ENCODE measurements around the gene SPIRE1.
A peak's percentile ranks its signal among the peaks of the same experiment; 100 is the strongest.

SPIRE1 gene

DNA sequence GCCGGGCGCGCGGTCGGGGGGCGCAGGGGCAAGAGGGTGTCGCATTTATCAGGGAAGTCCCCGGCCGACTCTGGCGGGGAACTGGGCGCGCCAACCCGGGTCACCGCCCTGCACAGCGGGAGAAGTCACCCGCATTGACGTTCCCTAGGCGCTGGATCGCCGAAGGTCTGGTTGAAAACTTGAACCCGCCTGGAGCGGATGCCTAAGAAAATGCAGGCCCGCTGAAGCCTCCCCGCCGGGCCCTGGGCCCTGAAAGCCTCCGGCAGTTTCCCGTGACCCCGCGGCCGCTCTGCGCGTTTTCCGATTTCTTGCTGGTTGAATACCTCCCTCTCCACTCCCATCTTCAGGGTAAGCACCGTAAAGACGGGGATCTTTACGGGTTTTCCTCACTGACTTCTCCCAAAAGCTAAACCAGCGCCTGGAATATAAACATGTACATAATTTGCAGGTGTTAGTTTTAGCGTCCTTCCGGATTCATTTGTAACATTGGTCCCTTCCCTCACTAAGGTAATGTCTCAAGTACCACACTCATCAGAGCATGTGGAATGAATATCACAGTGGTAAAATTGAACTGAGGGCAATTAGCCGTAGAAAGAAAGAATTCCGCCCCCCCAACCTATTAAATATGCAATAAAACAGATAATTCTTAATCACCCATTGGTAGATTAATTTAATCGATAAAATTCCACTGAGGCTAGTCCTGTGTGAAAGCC, 675 bp upstream of the SPIRE1 start:
- TF ChIP-seq, protein P1, sequence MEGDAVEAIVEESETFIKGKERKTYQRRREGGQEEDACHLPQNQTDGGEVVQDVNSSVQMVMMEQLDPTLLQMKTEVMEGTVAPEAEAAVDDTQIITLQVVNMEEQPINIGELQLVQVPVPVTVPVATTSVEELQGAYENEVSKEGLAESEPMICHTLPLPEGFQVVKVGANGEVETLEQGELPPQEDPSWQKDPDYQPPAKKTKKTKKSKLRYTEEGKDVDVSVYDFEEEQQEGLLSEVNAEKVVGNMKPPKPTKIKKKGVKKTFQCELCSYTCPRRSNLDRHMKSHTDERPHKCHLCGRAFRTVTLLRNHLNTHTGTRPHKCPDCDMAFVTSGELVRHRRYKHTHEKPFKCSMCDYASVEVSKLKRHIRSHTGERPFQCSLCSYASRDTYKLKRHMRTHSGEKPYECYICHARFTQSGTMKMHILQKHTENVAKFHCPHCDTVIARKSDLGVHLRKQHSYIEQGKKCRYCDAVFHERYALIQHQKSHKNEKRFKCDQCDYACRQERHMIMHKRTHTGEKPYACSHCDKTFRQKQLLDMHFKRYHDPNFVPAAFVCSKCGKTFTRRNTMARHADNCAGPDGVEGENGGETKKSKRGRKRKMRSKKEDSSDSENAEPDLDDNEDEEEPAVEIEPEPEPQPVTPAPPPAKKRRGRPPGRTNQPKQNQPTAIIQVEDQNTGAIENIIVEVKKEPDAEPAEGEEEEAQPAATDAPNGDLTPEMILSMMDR (conservative IDR thresholded peaks at IDR 0.05; ENCODE audit: low read length), result no peak; the same call in 1 of the 2 replicates
- H3K4me3 ChIP-seq (ENCODE audit: low read length), result peak overlapping the region; percentile 87
- peak; percentile 36 for DNase-seq (ENCODE audit: low read depth)

- peak overlapping the region; percentile 87 for H3K4me3 ChIP-seq (ENCODE audit: low read length)
- TF ChIP-seq, protein P1 (conservative IDR thresholded peaks at IDR 0.05; ENCODE audit: low read length), result no peak
- DNase-seq (ENCODE audit: low read depth), result peak; percentile 51
Measured at GRCh38 chr18:12656938-12657683, 796 bp downstream of the SPIRE1 start.

GRCh38 chr18:12656605-12656937, 1.3 kb downstream of the SPIRE1 start:
- TF ChIP-seq, protein P1 (conservative IDR thresholded peaks at IDR 0.05; ENCODE audit: low read length), result no peak
- H3K4me3 ChIP-seq (ENCODE audit: low read length), result peak overlapping the region; percentile 87
- peak; percentile 29 for DNase-seq (ENCODE audit: low read depth)

GRCh38 chr18:12654971-12655370, 2.9 kb downstream of the SPIRE1 start:
- TF ChIP-seq, protein P1 (conservative IDR thresholded peaks at IDR 0.05; ENCODE audit: low read length), result no peak
- no peak overlapping the region for H3K4me3 ChIP-seq (ENCODE audit: low read length)
- no peak for DNase-seq (ENCODE audit: low read depth)

GRCh38 chr18:12652861-12653401, 5.0 kb downstream of the SPIRE1 start:
- peak; percentile 87 for DNase-seq (ENCODE audit: low read depth)

DNA sequence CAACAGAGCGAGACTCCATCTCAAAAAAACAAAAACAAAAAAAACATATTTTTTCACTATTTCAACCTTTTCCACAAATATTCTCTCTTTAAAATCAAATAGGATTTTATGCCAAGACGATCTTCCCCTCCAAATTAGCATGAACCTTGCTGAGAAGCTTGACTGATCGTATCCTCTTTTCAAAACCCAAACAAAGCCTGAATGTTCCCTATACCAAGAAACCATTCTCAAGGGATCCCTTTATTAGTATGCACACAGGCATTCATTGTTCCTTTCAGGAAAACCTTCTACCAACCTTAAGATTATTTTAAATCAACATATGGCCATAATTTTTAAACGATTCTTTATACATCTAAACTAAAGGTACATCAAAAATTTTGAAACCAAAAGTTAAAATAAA, 6.3 kb downstream of the SPIRE1 start:
- no peak for DNase-seq (ENCODE audit: low read depth)
- TF ChIP-seq, protein P1 (conservative IDR thresholded peaks at IDR 0.05; ENCODE audit: low read length), result no peak
- H3K4me3 ChIP-seq (ENCODE audit: low read length), result no peak overlapping the region

More at GRCh38 chr18:12652861-12653401, 5.0 kb downstream of the SPIRE1 start:
- H3K4me3 ChIP-seq (ENCODE audit: low read length), result no peak overlapping the region
- TF ChIP-seq, protein P1 (conservative IDR thresholded peaks at IDR 0.05; ENCODE audit: low read length), result no peak

Measured in AG10803 (cell line).